Thymus (tissue), 11 donors: Measurements from ENCODE around the gene MMP10. TPM values are rescaled to one million over a fixed set of nuclear protein-coding genes. Genes with fewer than 3 reads are reported as not detected.
A peak's percentile ranks its signal among the peaks of the same experiment; 100 is the strongest.

Experiments
- DNase-seq, 9 donors: peaks; one replicate each; pipeline ENCODE4 v3.0.0-alpha.2; 2013; ENCODE audit warnings: low spot score in 9 of 9, low read depth in 6 of 9, missing footprints in 1 of 9
- H3K27ac ChIP-seq, 2 donors: one replicate each; pipeline ENCODE4 v1.5.1; 2013; ENCODE audit warnings: control low read depth in 1 of 2, low read depth in 1 of 2, low read length in 1 of 2, mild to moderate bottlenecking in 1 of 2, moderate library complexity in 1 of 2
- H3K27me3 ChIP-seq, 2 donors: one replicate each; pipeline ENCODE4 v1.5.1; 2013; ENCODE audit warnings: low read length in 1 of 2; ENCODE audit not compliant: control insufficient read depth in 2 of 2, insufficient read depth in 1 of 2
- H3K36me3 ChIP-seq, 2 donors: one replicate each; pipeline ENCODE4 v1.5.1; 2013; ENCODE audit warnings: low read length in 1 of 2, mild to moderate bottlenecking in 1 of 2, moderate library complexity in 1 of 2; ENCODE audit not compliant: control insufficient read depth in 2 of 2, insufficient read depth in 2 of 2
- H3K4me1 ChIP-seq, 2 donors: one replicate each; pipeline ENCODE4 v1.5.1; 2013; ENCODE audit warnings: low read length in 2 of 2; ENCODE audit not compliant: control insufficient read depth in 2 of 2, insufficient read depth in 2 of 2
- H3K4me3 ChIP-seq, 2 donors: one replicate each; pipeline ENCODE4 v1.5.1; 2013; ENCODE audit warnings: low read length in 2 of 2, control low read depth in 1 of 2, mild to moderate bottlenecking in 1 of 2
- H3K9me3 ChIP-seq, 2 donors: one replicate each; pipeline ENCODE4 v1.5.1; 2013; ENCODE audit warnings: low read length in 1 of 2, mild to moderate bottlenecking in 1 of 2; ENCODE audit not compliant: control insufficient read depth in 2 of 2, insufficient read depth in 1 of 2
- WGBS: extraction: QIAGEN DNeasy Blood & Tissue Kit; methylation state at CpG from one replicate; pipeline ENCODE4 v1.1.7; 2013; 5-methylcytosine and 5-hydroxymethylcytosine counted together
- polyA plus RNA-seq: library from polyadenylated mRNA; stranded (reverse); fragments of 200-250 nt; gene quantifications from one replicate; pipeline ENCODE4 v1.2.3, GENCODE V29; 2013
- total RNA-seq: library from RNA; stranded (reverse); fragments of 120-200 nt; gene quantifications from one replicate; pipeline ENCODE4 v1.2.4, GENCODE V29; 2013
- donor health status: healthy.

MMP10 gene
- total and polyA plus RNA-seq, 2 donors: 0.52 to 23.8 TPM

DNA sequence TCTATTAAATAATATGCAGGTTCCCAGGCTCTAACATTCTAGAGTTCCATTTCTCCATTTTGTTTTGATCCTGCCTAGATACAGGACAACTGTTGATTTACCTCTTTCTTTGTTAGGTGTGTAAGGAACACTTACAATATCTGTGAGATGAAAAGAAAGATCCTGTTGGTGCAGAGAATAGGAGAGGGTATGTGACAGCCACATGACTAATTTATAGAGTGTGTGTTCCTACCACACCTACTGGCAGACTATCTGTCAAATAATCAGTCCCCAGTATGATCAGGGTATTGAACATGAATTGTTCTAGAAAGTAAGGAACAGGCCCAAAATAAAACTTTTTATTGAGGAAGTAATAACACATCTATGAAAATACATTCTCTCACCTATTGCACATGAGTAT is 10.2 kb downstream of the MMP10 start:
- Histone ChIP-seq H3K9me3 (no peaks in the 10 kb centered on the region), H3K4me3 (no peak overlapping the region), H3K36me3 (no peaks in the 10 kb centered on the region), H3K27me3 (no peaks in the 10 kb centered on the region), H3K27ac (no peak overlapping the region), H3K4me1 (no peaks in the 10 kb centered on the region)
- no peak for DNase-seq

DNA sequence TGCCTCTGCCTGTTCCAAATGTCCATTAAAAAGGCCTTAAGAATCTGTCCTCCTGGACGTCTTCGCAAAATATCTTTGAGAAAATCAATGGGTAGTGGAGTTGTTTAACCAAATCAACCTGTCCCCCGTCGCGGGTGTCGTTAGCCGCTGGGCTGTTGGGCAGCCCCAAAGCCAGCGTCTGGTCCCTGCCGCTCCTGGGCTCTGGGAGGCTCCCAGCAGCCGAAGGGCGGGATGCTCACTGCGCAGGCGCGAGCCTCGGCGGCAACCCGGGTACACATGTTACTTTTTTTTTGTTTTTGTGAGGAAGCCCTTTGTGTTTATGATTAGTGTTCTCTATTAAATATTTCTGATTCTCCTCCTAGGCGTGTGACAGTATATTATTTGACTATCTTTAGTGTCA is 12.6 kb downstream of the MMP10 start:
- Histone ChIP-seq H3K9me3 (no peaks in the 10 kb centered on the region), H3K4me1 (no peaks in the 10 kb centered on the region), H3K27ac (no peak overlapping the region), H3K27me3 (no peaks in the 10 kb centered on the region), H3K4me3 (no peak overlapping the region), H3K36me3 (no peaks in the 10 kb centered on the region)
- no peak for DNase-seq
- WGBS: 59% methylated on average over 18 of the region's 18 CpGs

DNA sequence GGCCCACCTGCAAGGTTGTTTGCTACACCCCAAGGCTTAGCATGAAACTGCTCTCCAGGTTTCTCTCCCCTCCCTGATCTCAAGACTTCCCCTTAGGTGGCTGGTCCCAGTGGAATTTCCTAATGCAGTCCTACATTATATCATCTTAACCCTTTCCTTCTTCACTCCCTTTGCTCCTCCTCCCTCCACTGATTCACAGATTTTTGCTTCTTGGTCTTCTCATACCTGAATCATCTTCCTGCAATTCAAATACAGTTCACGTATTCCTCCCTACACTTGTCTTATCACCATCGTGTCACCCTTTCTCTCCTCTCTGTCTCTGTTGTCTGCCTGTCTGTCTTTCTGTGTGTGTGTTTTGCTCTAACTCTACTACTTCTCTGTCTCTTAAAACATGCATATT is 17.0 kb downstream of the MMP10 start:
- no peak overlapping the region for H3K27ac ChIP-seq
- H3K4me1 ChIP-seq: no peaks in the 10 kb centered on the region
- no peaks in the 10 kb centered on the region for H3K9me3 ChIP-seq
- 92% methylated on average over 2 of the region's 2 CpGs for WGBS
- H3K4me3 ChIP-seq: no peak overlapping the region
- H3K36me3 ChIP-seq: no peaks in the 10 kb centered on the region
- H3K27me3 ChIP-seq: no peaks in the 10 kb centered on the region
- DNase-seq: no peak

DNA sequence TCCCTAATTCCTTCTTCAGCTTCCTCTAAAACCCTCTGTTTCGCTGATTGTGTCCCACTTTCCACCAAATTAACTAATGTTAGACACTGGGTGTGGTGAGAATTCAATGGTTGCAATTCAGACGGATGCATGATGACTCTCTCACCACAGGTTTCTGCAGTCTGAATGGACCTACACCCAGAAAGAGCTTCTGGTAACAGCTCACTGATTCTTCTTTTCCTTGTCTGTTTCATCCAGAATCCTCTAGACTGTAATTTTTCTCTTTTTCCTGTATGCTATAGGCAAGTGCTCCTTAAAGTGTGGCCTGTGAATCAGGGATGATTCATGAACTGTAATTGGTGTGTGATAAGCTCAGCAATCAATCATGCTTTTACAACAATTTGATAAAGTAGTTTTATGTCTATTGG is 18.1 kb downstream of the MMP10 start:
- Histone ChIP-seq H3K36me3 (no peaks in the 10 kb centered on the region), H3K27me3 (no peaks in the 10 kb centered on the region), H3K4me1 (no peaks in the 10 kb centered on the region), H3K9me3 (no peaks in the 10 kb centered on the region), H3K27ac (no peak overlapping the region), H3K4me3 (no peak overlapping the region)
- DNase-seq: no peak
- 80% methylated on average over 2 of the region's 2 CpGs for WGBS

DNA sequence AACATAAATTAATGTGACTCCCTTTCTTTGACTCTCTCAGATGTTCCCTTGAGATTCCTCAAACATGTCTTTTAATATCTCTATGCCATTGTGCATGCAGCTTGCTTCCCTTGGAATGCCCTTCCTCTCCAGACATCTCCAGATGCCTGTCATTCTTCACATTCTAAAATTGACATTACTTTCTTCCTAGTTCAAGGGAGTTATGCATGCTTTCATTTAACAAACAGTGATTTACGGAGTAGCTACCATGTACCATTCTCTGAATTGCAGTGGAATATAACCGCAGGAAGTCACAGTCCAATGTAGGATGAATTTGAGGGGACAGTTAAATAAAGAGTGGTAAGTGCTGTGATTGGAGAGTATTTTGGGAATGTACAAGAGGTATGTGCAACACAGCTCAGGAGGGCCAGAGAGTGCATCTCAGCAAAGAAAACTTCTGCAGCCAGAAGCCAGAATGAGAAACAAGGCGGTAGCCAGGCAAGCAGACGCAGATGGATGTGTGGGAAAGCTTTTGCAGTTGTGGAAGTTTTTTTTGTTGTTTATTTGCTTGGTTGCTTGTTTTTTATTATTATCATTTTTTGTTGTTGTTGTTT is 18.7 kb downstream of the MMP10 start:
- Histone ChIP-seq H3K27ac (no peak overlapping the region), H3K27me3 (no peaks in the 10 kb centered on the region), H3K36me3 (no peaks in the 10 kb centered on the region), H3K4me3 (no peak overlapping the region), H3K4me1 (no peaks in the 10 kb centered on the region), H3K9me3 (no peaks in the 10 kb centered on the region)
- DNase-seq: no peak
- WGBS: 95% methylated on average over 4 of the region's 4 CpGs

DNA sequence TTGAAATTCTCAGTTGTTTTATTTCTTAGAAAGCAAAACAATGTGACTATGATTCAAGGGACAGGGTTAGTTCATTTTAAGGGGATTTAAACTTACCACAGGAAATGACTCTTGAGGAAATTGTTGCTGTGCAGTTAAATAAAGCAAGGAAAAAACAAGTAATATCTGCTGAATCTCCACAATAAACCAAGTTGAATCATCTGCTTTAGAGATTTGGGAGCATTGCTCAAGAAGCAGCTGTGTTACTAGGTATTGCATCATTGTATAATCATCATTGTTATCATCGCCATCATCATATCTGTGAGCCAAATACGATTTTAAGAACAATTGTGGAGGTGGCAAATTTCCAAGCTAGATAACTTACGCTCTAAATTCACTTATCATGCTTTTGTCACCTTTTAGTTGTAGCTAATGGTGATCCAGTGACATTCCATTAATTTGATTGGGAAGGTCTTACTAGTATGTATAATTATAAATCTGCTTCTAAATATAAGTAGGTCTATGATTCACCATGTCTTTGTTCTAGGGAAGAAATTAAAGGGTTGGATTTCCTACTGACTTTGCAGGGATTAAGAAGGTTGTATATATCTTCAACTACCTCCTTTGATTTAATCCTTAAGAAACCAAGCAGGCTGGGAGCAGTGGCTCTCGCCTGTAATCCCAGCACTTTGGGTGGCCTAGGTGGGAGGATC is 19.9 kb downstream of the MMP10 start:
- DNase-seq: peak in 1 of 9 donors; percentile 2
- H3K9me3 ChIP-seq: no peaks in the 10 kb centered on the region
- no peak overlapping the region for H3K4me3 ChIP-seq
- no peaks in the 10 kb centered on the region for H3K4me1 ChIP-seq
- no peaks in the 10 kb centered on the region for H3K36me3 ChIP-seq
- WGBS: 74% methylated on average over 4 of the region's 4 CpGs
- no peaks in the 10 kb centered on the region for H3K27me3 ChIP-seq
- no peak overlapping the region for H3K27ac ChIP-seq

DNA sequence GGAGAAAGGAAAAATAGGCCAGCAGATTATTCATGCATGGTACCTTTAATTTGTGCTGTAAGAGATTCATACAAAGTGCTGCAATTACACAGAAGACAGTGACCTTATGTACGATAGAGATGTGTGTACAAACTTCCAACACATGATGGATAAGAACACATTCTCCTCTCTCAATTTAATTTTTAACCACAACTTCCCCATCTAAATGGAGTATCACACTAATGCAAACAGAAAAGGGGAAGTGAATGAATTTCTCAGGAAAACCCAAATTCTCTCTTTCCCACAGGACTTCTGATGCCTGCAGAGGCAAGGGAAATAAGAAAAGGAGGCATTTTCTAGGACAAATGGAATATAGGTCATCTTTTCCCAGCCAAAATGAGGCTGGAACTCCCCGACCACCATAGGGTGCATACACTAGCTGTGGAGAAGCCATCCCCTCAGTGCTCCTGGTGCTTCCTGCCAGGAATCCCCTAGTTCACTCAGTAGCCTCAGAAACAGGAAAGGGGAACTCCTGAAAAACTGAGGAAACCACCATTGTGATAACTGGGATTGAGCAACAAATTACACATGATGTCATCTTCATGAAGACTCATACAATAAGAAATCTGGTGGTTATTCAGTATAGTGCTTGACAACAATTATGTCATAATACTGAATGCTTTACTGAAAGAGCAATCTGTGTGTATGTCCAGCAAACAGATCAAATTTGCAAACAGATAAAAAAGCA is 22.4 kb downstream of the MMP10 start:
- H3K4me1 ChIP-seq: no peaks in the 10 kb centered on the region
- H3K27ac ChIP-seq: no peak overlapping the region
- 20% methylated on average over 2 of the region's 2 CpGs for WGBS
- DNase-seq: peak in 1 of 9 donors; percentile 5
- no peaks in the 10 kb centered on the region for H3K9me3 ChIP-seq
- H3K4me3 ChIP-seq: no peak overlapping the region
- no peaks in the 10 kb centered on the region for H3K36me3 ChIP-seq
- no peaks in the 10 kb centered on the region for H3K27me3 ChIP-seq

DNA sequence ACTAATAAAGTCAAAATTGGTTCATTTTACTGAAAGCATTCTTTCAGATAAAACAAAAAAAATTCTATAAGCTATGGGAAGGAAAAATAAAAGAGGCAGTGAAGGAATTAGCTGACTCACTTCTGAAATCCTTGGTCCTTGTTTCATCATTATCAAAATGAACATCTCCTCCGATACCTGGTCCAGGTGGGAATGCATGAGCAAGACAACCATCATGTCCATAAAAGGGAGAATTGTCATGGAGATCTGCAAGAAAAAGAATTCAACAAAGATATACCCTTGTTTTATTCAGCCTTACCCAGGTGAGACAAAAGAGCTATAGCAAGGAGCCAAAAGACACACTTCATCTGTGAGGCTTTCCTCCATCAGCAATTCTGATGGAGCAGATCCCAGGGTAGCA is 27.2 kb downstream of the MMP10 start:
- no peak overlapping the region for H3K4me3 ChIP-seq
- 97% methylated on average over 1 of the region's 1 CpG for WGBS
- H3K4me1 ChIP-seq: no peaks in the 10 kb centered on the region
- no peaks in the 10 kb centered on the region for H3K36me3 ChIP-seq
- H3K9me3 ChIP-seq: no peaks in the 10 kb centered on the region
- no peaks in the 10 kb centered on the region for H3K27me3 ChIP-seq
- H3K27ac ChIP-seq: no peak overlapping the region
- DNase-seq: no peak

DNA sequence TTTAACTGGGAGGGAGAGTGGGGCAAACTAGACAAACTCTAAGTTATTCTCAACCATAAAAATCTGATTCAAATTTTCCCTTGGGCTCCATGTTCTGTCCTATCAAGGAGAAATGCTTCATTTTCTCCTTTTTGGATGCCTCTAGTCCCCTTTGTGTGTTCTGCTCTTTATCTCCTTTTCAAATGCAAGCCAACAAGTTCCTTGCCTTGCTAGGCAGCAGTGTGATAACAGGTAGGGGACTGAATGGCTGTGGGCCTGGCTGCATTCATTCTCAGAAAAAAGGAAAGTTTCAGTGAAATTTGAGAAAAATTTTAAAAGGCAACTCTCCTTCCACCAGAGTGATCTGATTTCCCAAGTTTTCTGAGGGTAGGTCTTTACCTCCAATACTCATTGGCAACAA is 28.8 kb downstream of the MMP10 start:
- no peak overlapping the region for H3K27ac ChIP-seq
- no peaks in the 10 kb centered on the region for H3K4me1 ChIP-seq
- no peak overlapping the region for H3K4me3 ChIP-seq
- no peaks in the 10 kb centered on the region for H3K9me3 ChIP-seq
- no peaks in the 10 kb centered on the region for H3K36me3 ChIP-seq
- H3K27me3 ChIP-seq: no peaks in the 10 kb centered on the region
- no peak for DNase-seq
